IMR-90 (cell line): ENCODE data around the gene TRAP1. TPM values are rescaled to one million over a fixed set of nuclear protein-coding genes. Genes with fewer than 3 reads are reported as not detected.

ENCODE experiments used
- ATAC-seq: fragments of 200-7000 bp; cut with Tn5 transposase; 2 replicates; pipeline ENCODE4 v1.9.1; 2020; ENCODE audit warnings: low read depth, mild to moderate bottlenecking, moderate library complexity
- BruUV-seq: library from RNA; stranded (reverse); fragments of 400-500 nt; replicated peaks from 2 replicates; lab custom pipeline; 2021; lab: Mats Ljungman, UMichigan
- CTCF ChIA-PET: fragments of 300-600 bp; formaldehyde crosslinking; extraction: SDS; loops from one replicate; lab custom pipeline; 2021; ENCODE audit warnings: antibody characterized with exemption; lab: Yijun Ruan, JAX
- POLR2A ChIA-PET: fragments of 300-600 bp; sonication (Branson Sonifier 250); formaldehyde crosslinking; loops from one replicate; lab custom pipeline; 2022; ENCODE audit warnings: antibody characterized with exemption; ENCODE audit not compliant: unreplicated experiment; lab: Charles Lee
- DNase-seq: peaks from one replicate; pipeline ENCODE4 v3.0.0; 2013
- H2AFZ ChIP-seq: replicated peaks from 2 replicates; pipeline ENCODE3; 2013; ENCODE audit warnings: low read length, mild to moderate bottlenecking; ENCODE audit not compliant: poor library complexity
- H2AK5ac ChIP-seq: 2 replicates; pipeline ENCODE4 v1.6.1; 2013; ENCODE audit warnings: low read depth, low read length, inconsistent platforms
- H2AK9ac ChIP-seq: replicated peaks from 2 replicates; pipeline ENCODE3; 2013; ENCODE audit warnings: mild to moderate bottlenecking, low read depth, low read length, moderate library complexity; ENCODE audit not compliant: poor library complexity
- H2BK120ac ChIP-seq: 2 replicates; pipeline ENCODE4 v1.6.1; 2013; ENCODE audit warnings: low read depth, low read length, inconsistent platforms
- H2BK15ac ChIP-seq: 3 replicates; pipeline ENCODE4 v1.6.1; 2013; ENCODE audit warnings: low read depth, low read length, inconsistent platforms
- H2BK20ac ChIP-seq: 2 replicates; pipeline ENCODE4 v1.6.1; 2013; ENCODE audit warnings: low read depth, mild to moderate bottlenecking, inconsistent platforms, low read length, moderate library complexity
- H2BK5ac ChIP-seq: 2 replicates; pipeline ENCODE4 v1.6.1; 2013; ENCODE audit warnings: mild to moderate bottlenecking, low read depth, low read length, inconsistent platforms; ENCODE audit not compliant: poor library complexity, severe bottlenecking
- H3K14ac ChIP-seq: replicated peaks from 2 replicates; pipeline ENCODE4 v1.6.1; 2013; ENCODE audit warnings: low read depth, low read length, inconsistent platforms
- H3K18ac ChIP-seq: 2 replicates; pipeline ENCODE4 v1.6.1; 2013; ENCODE audit warnings: low read depth, low read length, control low read depth
- H3K23ac ChIP-seq: 2 replicates; pipeline ENCODE4 v1.6.1; 2013; ENCODE audit warnings: low read depth, low read length, inconsistent platforms
- H3K27ac ChIP-seq: 2 replicates; pipeline ENCODE4 v1.5.1; 2013; ENCODE audit warnings: mild to moderate bottlenecking, control low read depth, low read length; ENCODE audit not compliant: insufficient read depth
- H3K27me3 ChIP-seq: 2 replicates; pipeline ENCODE4 v1.6.1; 2013; ENCODE audit warnings: low read length; ENCODE audit not compliant: control insufficient read depth, insufficient read depth
- H3K36me3 ChIP-seq: 2 replicates; pipeline ENCODE4 v1.6.1; 2013; ENCODE audit warnings: low read length, mixed read lengths; ENCODE audit not compliant: control insufficient read depth, insufficient read depth
- H3K4ac ChIP-seq: 2 replicates; pipeline ENCODE4 v1.6.1; 2013; ENCODE audit warnings: low read depth, low read length, inconsistent platforms
- H3K4me1 ChIP-seq: 2 replicates; pipeline ENCODE4 v1.6.1; 2013; ENCODE audit warnings: low read length, mixed read lengths; ENCODE audit not compliant: control insufficient read depth, insufficient read depth
- H3K4me2 ChIP-seq: 2 replicates; pipeline ENCODE4 v1.6.1; 2013; ENCODE audit warnings: low read depth, mild to moderate bottlenecking, control low read depth, low read length, moderate library complexity
- H3K4me3 ChIP-seq: 2 replicates; pipeline ENCODE4 v1.5.1; 2013; ENCODE audit warnings: low read depth, mild to moderate bottlenecking, control low read depth, low read length, moderate library complexity; ENCODE audit not compliant: insufficient read depth
- H3K56ac ChIP-seq: 2 replicates; pipeline ENCODE4 v1.6.1; 2013; ENCODE audit warnings: low read length, inconsistent platforms; ENCODE audit not compliant: insufficient read depth; ENCODE audit errors: extremely low read depth
- H3K79me1 ChIP-seq, 2 experiments: 2 replicates each; pipeline ENCODE4 v1.6.1; 2013; ENCODE audit warnings: low read length in 2 of 2, inconsistent platforms in 1 of 2, low read depth in 1 of 2
- H3K9ac ChIP-seq: 2 replicates; pipeline ENCODE4 v1.6.1; 2013; ENCODE audit warnings: low read depth, low read length, control low read depth
- H3K9me1 ChIP-seq: 2 replicates; pipeline ENCODE4 v1.6.1; 2013; ENCODE audit warnings: low read length, inconsistent platforms; ENCODE audit not compliant: insufficient read depth
- H3K9me3 ChIP-seq: 2 replicates; pipeline ENCODE4 v1.6.1; 2013; ENCODE audit warnings: low read length; ENCODE audit not compliant: control insufficient read depth, insufficient read depth
- H4K20me1 ChIP-seq: 2 replicates; pipeline ENCODE4 v1.6.1; 2013; ENCODE audit warnings: low read length, inconsistent platforms; ENCODE audit not compliant: insufficient read depth
- H4K5ac ChIP-seq: 2 replicates; pipeline ENCODE4 v1.6.1; 2013; ENCODE audit warnings: mild to moderate bottlenecking, low read depth, low read length, control low read depth
- H4K8ac ChIP-seq, 2 experiments: 2 replicates each; pipeline ENCODE4 v1.6.1; 2013; ENCODE audit warnings: low read depth in 2 of 2, low read length in 2 of 2, control low read depth in 1 of 2, inconsistent platforms in 1 of 2
- H4K91ac ChIP-seq: 2 replicates; pipeline ENCODE4 v1.6.1; 2013; ENCODE audit warnings: low read depth, low read length, inconsistent platforms; ENCODE audit not compliant: insufficient read depth
- BHLHE40 ChIP-seq: fragments of 150-350 bp; IDR thresholded peaks from 2 replicates; pipeline ENCODE4 v1.6.1; 2016; ENCODE audit warnings: mild to moderate bottlenecking, low read depth, low read length
- CEBPB ChIP-seq: IDR thresholded peaks from 2 replicates; pipeline ENCODE4 v1.6.1; 2012; ENCODE audit warnings: low read depth, low read length, improper control_type of control experiment
- CHD1 ChIP-seq: IDR thresholded peaks from 2 replicates; pipeline ENCODE4 v1.6.1; 2012; ENCODE audit warnings: low read depth, low read length, improper control_type of control experiment
- FOS ChIP-seq: fragments of 150-350 bp; IDR thresholded peaks from 2 replicates; pipeline ENCODE4 v1.6.1; 2016; ENCODE audit warnings: low read depth, low read length
- MAFK ChIP-seq: IDR thresholded peaks from 2 replicates; pipeline ENCODE4 v1.6.1; 2012; ENCODE audit warnings: low read depth, low read length, improper control_type of control experiment
- MAZ ChIP-seq: IDR thresholded peaks from 2 replicates; pipeline ENCODE4 v1.6.1; 2012; ENCODE audit warnings: low read depth, mild to moderate bottlenecking, low read length, improper control_type of control experiment, moderate library complexity, borderline replicate concordance
- MXI1 ChIP-seq: IDR thresholded peaks from 2 replicates; pipeline ENCODE4 v1.6.1; 2012; ENCODE audit warnings: low read depth, mild to moderate bottlenecking, low read length, moderate library complexity, borderline replicate concordance
- NFE2L2 ChIP-seq: fragments of 150-350 bp; IDR thresholded peaks from 2 replicates; pipeline ENCODE4 v1.6.1; 2016; ENCODE audit warnings: low read depth, mild to moderate bottlenecking, low read length
- POLR2A ChIP-seq: IDR thresholded peaks from 2 replicates; pipeline ENCODE4 v1.6.1; 2012; ENCODE audit warnings: mild to moderate bottlenecking, low read depth, low read length
- RAD21 ChIP-seq: IDR thresholded peaks from 2 replicates; pipeline ENCODE4 v1.6.1; 2012; ENCODE audit warnings: low read length, improper control_type of control experiment
- RCOR1 ChIP-seq: IDR thresholded peaks from 2 replicates; pipeline ENCODE4 v1.6.1; 2012; ENCODE audit warnings: mild to moderate bottlenecking, low read length, improper control_type of control experiment; ENCODE audit not compliant: insufficient replicate concordance
- RFX5 ChIP-seq: IDR thresholded peaks from 2 replicates; pipeline ENCODE4 v1.8.0; 2012; ENCODE audit warnings: low read depth, mild to moderate bottlenecking, low read length, moderate library complexity
- SMC3 ChIP-seq: fragments of 150-350 bp; IDR thresholded peaks from 2 replicates; pipeline ENCODE4 v1.6.1; 2016; ENCODE audit warnings: low read depth, mild to moderate bottlenecking, antibody characterized with exemption, low read length, moderate library complexity
- WGBS, 2 experiments: methylation state at CpG; one replicate each; pipeline versions ENCODE4 v1.1.5 to v1.1.7; 2013; ENCODE audit warnings: missing lambda C conversion rate in 2 of 2; ENCODE audit not compliant: insufficient read length in 1 of 2; ENCODE audit errors: extremely low coverage in 2 of 2; 5-methylcytosine and 5-hydroxymethylcytosine counted together
- dilution Hi-C: fragments of 300-500 bp; cut with HindIII; formaldehyde crosslinking; loops from one replicate; pipeline ENCODE4 v1.14.3; 2018; ENCODE audit warnings: low sequenced_read_pairs; ENCODE audit not compliant: unreplicated experiment
- in situ Hi-C: fragments of 300-500 bp; cut with MboI; formaldehyde crosslinking; loops from 3 replicates; pipeline ENCODE4 v1.14.3; 2019; ENCODE audit warnings: low sequenced_read_pairs, inconsistent platforms, mixed read lengths
- intact Hi-C: fragments of 100-400 bp; cut with micrococcal nuclease; formaldehyde crosslinking; loops from 2 replicates; pipeline ENCODE4 v1.10.0; 2022
- polyA plus RNA-seq, 3 experiments: library from polyadenylated mRNA; depleted of rRNA; stranded (reverse); fragments of >200 nt; gene quantifications; 2 replicates each; pipeline ENCODE4 v1.2.3, GENCODE V29; 2012; ENCODE audit warnings: low replicate concordance in 1 of 3
- total RNA-seq: library from RNA; depleted of rRNA; stranded (reverse); fragments of >200 nt; gene quantifications from 2 replicates; pipeline ENCODE4 v1.2.3, GENCODE V29; 2012
- TF ChIP-seq, protein P1 (sequence below): conservative IDR thresholded peaks from 2 replicates; pipeline ENCODE4 v1.5.1; 2012; ENCODE audit warnings: mild to moderate bottlenecking, low read depth, low read length, improper control_type of control experiment
- TF ChIP-seq, protein P2 (sequence below): fragments of 150-350 bp; IDR thresholded peaks from 2 replicates; pipeline ENCODE4 v1.6.1; 2017; ENCODE audit warnings: mild to moderate bottlenecking, antibody characterized with exemption, low read length, low read depth
- TF ChIP-seq, protein P3 (sequence below): fragments of 150-350 bp; IDR thresholded peaks from 2 replicates; pipeline ENCODE4 v1.6.1; 2016; ENCODE audit warnings: low read depth, mild to moderate bottlenecking, low read length, moderate library complexity, borderline replicate concordance

The TRAP1 gene
- total and polyA plus RNA-seq, 2 of the 4 experiments (the other 2 are of a cell fraction): 139 to 145 TPM

DNA sequence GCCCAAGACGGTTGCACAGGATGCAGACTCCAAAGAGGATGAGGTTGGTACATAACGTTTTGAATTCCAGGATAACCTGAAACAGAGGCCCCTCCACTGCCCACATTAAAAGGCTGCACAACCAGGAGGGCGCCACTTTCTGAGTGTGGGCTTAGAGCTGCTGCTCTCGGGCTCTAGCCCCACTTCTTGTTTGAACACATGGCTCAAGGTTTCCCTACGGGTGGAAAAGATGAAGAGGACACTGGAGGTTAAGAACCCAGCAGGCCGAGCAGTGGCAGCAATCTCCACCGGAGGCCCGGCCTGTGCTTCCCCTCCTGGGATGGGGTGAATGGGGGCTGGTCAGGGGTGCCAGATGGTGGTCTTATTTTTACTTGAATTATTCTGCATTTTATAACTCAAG, 8.0 kb upstream of the TRAP1 start:
- no peak overlapping the region for H2AK9ac ChIP-seq
- DNase-seq: no peak
- H4K8ac ChIP-seq: no peak overlapping the region
- H3K4me2 ChIP-seq: no peak overlapping the region
- no peak overlapping the region for H3K23ac ChIP-seq
- WGBS, 2 experiments: 80% methylated on average over 2 of the region's 8 CpGs; no CpG with 5 or more reads in 1 of the 2 experiments
- H2BK5ac ChIP-seq: no peak overlapping the region
- H3K56ac ChIP-seq: no peak overlapping the region
- in situ Hi-C loops: no loop called here
- H4K91ac ChIP-seq: no peak overlapping the region
- H3K9me3 ChIP-seq: no peaks in the 10 kb centered on the region
- ChIA-PET CTCF (no interaction called here), POLR2A (no interaction called here)
- H2AK5ac ChIP-seq: no peak overlapping the region
- dilution Hi-C loops: no loop called here
- H3K4me3 ChIP-seq: no peak overlapping the region
- H3K14ac ChIP-seq: no peak overlapping the region
- H3K9me1 ChIP-seq: 0 out of 2 replicates have a peak, but pooled peaks cover 4% of the 10 kb centered on the region
- H2BK120ac ChIP-seq: no peak overlapping the region
- H3K4ac ChIP-seq: no peak overlapping the region
- intact Hi-C loops: no loop called here
- peaks cover 0 to 12% of the 10 kb centered on the region in 2 experiments; a peak in 2 of 4 replicates for H3K79me1 ChIP-seq
- H4K5ac ChIP-seq: no peak overlapping the region
- no peak overlapping the region for H3K9ac ChIP-seq
- no peak overlapping the region for H3K18ac ChIP-seq
- no peaks in the 10 kb centered on the region for H3K27me3 ChIP-seq
- peaks cover 21% of the 10 kb centered on the region for H4K20me1 ChIP-seq
- ATAC-seq: no peak
- no TSS peak for BruUV-seq
- no peak overlapping the region for H2AFZ ChIP-seq
- H3K27ac ChIP-seq: no peak overlapping the region
- no peak overlapping the region for H2BK15ac ChIP-seq
- H2BK20ac ChIP-seq: no peak overlapping the region
- no peaks in the 10 kb centered on the region for H3K4me1 ChIP-seq
- TF ChIP-seq CEBPB (no peak), BHLHE40 (no peak), FOS (no peak), MAFK (no peak), POLR2A (no peak), MAZ (no peak), RFX5 (no peak), MXI1 (no peak), RCOR1 (no peak), RAD21 (no peak), SMC3 (no peak), NFE2L2 (no peak), CHD1 (no peak)
- TF ChIP-seq, protein P1, sequence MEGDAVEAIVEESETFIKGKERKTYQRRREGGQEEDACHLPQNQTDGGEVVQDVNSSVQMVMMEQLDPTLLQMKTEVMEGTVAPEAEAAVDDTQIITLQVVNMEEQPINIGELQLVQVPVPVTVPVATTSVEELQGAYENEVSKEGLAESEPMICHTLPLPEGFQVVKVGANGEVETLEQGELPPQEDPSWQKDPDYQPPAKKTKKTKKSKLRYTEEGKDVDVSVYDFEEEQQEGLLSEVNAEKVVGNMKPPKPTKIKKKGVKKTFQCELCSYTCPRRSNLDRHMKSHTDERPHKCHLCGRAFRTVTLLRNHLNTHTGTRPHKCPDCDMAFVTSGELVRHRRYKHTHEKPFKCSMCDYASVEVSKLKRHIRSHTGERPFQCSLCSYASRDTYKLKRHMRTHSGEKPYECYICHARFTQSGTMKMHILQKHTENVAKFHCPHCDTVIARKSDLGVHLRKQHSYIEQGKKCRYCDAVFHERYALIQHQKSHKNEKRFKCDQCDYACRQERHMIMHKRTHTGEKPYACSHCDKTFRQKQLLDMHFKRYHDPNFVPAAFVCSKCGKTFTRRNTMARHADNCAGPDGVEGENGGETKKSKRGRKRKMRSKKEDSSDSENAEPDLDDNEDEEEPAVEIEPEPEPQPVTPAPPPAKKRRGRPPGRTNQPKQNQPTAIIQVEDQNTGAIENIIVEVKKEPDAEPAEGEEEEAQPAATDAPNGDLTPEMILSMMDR: no peak
- TF ChIP-seq, protein P2, sequence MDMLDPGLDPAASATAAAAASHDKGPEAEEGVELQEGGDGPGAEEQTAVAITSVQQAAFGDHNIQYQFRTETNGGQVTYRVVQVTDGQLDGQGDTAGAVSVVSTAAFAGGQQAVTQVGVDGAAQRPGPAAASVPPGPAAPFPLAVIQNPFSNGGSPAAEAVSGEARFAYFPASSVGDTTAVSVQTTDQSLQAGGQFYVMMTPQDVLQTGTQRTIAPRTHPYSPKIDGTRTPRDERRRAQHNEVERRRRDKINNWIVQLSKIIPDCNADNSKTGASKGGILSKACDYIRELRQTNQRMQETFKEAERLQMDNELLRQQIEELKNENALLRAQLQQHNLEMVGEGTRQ: no peak
- TF ChIP-seq, protein P3, sequence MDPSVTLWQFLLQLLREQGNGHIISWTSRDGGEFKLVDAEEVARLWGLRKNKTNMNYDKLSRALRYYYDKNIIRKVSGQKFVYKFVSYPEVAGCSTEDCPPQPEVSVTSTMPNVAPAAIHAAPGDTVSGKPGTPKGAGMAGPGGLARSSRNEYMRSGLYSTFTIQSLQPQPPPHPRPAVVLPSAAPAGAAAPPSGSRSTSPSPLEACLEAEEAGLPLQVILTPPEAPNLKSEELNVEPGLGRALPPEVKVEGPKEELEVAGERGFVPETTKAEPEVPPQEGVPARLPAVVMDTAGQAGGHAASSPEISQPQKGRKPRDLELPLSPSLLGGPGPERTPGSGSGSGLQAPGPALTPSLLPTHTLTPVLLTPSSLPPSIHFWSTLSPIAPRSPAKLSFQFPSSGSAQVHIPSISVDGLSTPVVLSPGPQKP: no peak
- H3K36me3 ChIP-seq: peaks cover 37% of the 10 kb centered on the region
